Measurements from ENCODE around the gene LAG3.

LAG3 gene

GRCh38 chr12:6745741-6746525, 26.4 kb upstream of the LAG3 start:
- Histone ChIP-seq H3K9me3 (ENCODE audit: insufficient read depth, low read depth, low read length) (no peaks in the 10 kb centered on the region), H2AFZ (ENCODE audit: low read length) (no peak overlapping the region), H3K9me2 (replicated peaks; ENCODE audit: low read depth, low read length) (no peaks in the 10 kb centered on the region), H3K79me2 (ENCODE audit: insufficient read depth, low read length) (peaks cover 11% of the 10 kb centered on the region; the same call in 1 of the 2 replicates), H3K9ac (ENCODE audit: low read depth, low read length, poor library complexity, severe bottlenecking) (peak overlapping the region; percentile 46), H3K27me3 (ENCODE audit: insufficient read depth, low read length, poor library complexity, severe bottlenecking) (no peaks in the 10 kb centered on the region), H3K4me3 (ENCODE audit: low read length, poor library complexity, severe bottlenecking) (no peak overlapping the region), H3K4me2 (ENCODE audit: low read depth, low read length, poor library complexity, severe bottlenecking) (peak overlapping the region; percentile 22), H3K36me3 (ENCODE audit: insufficient read depth, low read length) (peaks cover 31% of the 10 kb centered on the region; the same call in 1 of the 2 replicates), H3F3A (ENCODE audit: low read depth) (no peaks in the 10 kb centered on the region), H4K20me1 (ENCODE audit: insufficient read depth, low read length, poor library complexity, severe bottlenecking) (no peaks in the 10 kb centered on the region), H3K4me1 (ENCODE audit: insufficient read depth, low read length, poor library complexity, severe bottlenecking) (peaks cover 20% of the 10 kb centered on the region)
- no peak for TF ChIP-seq CTCF (conservative IDR thresholded peaks at IDR 0.05; ENCODE audit: low read length)
- no peak for TF ChIP-seq EZH2phosphoT487 (IDR thresholded peaks at IDR 0.05; ENCODE audit: borderline replicate concordance)

GRCh38 chr12:6747216-6747615, 25.1 kb upstream of the LAG3 start:
- no peak overlapping the region for H3K4me2 ChIP-seq (ENCODE audit: low read depth, low read length, poor library complexity, severe bottlenecking)

GRCh38 chr12:6748761-6749160, 23.6 kb upstream of the LAG3 start:
- Histone ChIP-seq H3K9ac (ENCODE audit: low read depth, low read length, poor library complexity, severe bottlenecking) (no peak overlapping the region), H3K36me3 (ENCODE audit: insufficient read depth, low read length) (peaks cover 31% of the 10 kb centered on the region; the same call in 1 of the 2 replicates), H3F3A (ENCODE audit: low read depth) (no peaks in the 10 kb centered on the region), H3K4me1 (ENCODE audit: insufficient read depth, low read length, poor library complexity, severe bottlenecking) (peaks cover 36% of the 10 kb centered on the region), H3K4me2 (ENCODE audit: low read depth, low read length, poor library complexity, severe bottlenecking) (no peak overlapping the region), H4K20me1 (ENCODE audit: insufficient read depth, low read length, poor library complexity, severe bottlenecking) (peaks cover 13% of the 10 kb centered on the region), H3K4me3 (ENCODE audit: low read length, poor library complexity, severe bottlenecking) (no peak overlapping the region), H3K9me3 (ENCODE audit: insufficient read depth, low read depth, low read length) (no peaks in the 10 kb centered on the region), H3K9me2 (replicated peaks; ENCODE audit: low read depth, low read length) (no peaks in the 10 kb centered on the region), H3K27me3 (ENCODE audit: insufficient read depth, low read length, poor library complexity, severe bottlenecking) (peaks cover 3% of the 10 kb centered on the region), H3K79me2 (ENCODE audit: insufficient read depth, low read length) (peaks cover 30% of the 10 kb centered on the region), H2AFZ (ENCODE audit: low read length) (no peak overlapping the region)
- no peak for TF ChIP-seq EZH2phosphoT487 (IDR thresholded peaks at IDR 0.05; ENCODE audit: borderline replicate concordance)
- TF ChIP-seq CTCF (conservative IDR thresholded peaks at IDR 0.05; ENCODE audit: low read length): no peak

More at GRCh38 chr12:6747216-6747615, 25.1 kb upstream of the LAG3 start:
- peaks cover 7% of the 10 kb centered on the region for H4K20me1 ChIP-seq (ENCODE audit: insufficient read depth, low read length, poor library complexity, severe bottlenecking)
- H3K9me2 ChIP-seq (replicated peaks; ENCODE audit: low read depth, low read length): no peaks in the 10 kb centered on the region
- H3F3A ChIP-seq (ENCODE audit: low read depth): no peaks in the 10 kb centered on the region
- H3K79me2 ChIP-seq (ENCODE audit: insufficient read depth, low read length): peaks cover 23% of the 10 kb centered on the region
- TF ChIP-seq EZH2phosphoT487 (IDR thresholded peaks at IDR 0.05; ENCODE audit: borderline replicate concordance): no peak
- TF ChIP-seq CTCF (conservative IDR thresholded peaks at IDR 0.05; ENCODE audit: low read length): no peak
- H3K27me3 ChIP-seq (ENCODE audit: insufficient read depth, low read length, poor library complexity, severe bottlenecking): no peaks in the 10 kb centered on the region
- H2AFZ ChIP-seq (ENCODE audit: low read length): no peak overlapping the region
- H3K9me3 ChIP-seq (ENCODE audit: insufficient read depth, low read depth, low read length): no peaks in the 10 kb centered on the region
- no peak overlapping the region for H3K9ac ChIP-seq (ENCODE audit: low read depth, low read length, poor library complexity, severe bottlenecking)
- no peak overlapping the region for H3K4me3 ChIP-seq (ENCODE audit: low read length, poor library complexity, severe bottlenecking)
- H3K4me1 ChIP-seq (ENCODE audit: insufficient read depth, low read length, poor library complexity, severe bottlenecking): peaks cover 32% of the 10 kb centered on the region
- peaks cover 31% of the 10 kb centered on the region; the same call in 1 of the 2 replicates for H3K36me3 ChIP-seq (ENCODE audit: insufficient read depth, low read length)

Data from Loucy (cell line).